Naive B cell (primary cell): ENCODE data around the gene CDHR2. TPM values are rescaled to one million over a fixed set of nuclear protein-coding genes. Genes with fewer than 3 reads are reported as not detected.

Experiments used
- ATAC-seq, 2 donors: fragments of 150-1000 bp; cut with Tn5 transposase; 2 replicates each; pipeline ENCODE4 v1.10.0; 2021; ENCODE audit warnings: low read depth in 2 of 2, mild to moderate bottlenecking in 2 of 2, moderate library complexity in 2 of 2
- DNase-seq: peaks from one replicate; pipeline ENCODE4 v3.0.0; 2022
- H3K27ac Mint-ChIP-seq, 6 donors: one replicate each; pipeline ENCODE4 v1.8.0; 2020 to 2022; ENCODE audit warnings: mild to moderate bottlenecking in 6 of 6, mixed read lengths in 6 of 6, moderate library complexity in 5 of 6, inconsistent platforms in 2 of 6
- H3K27me3 Mint-ChIP-seq, 3 donors: one replicate each; pipeline ENCODE4 v1.8.0; 2021 to 2022; ENCODE audit warnings: mixed read lengths in 3 of 3, mild to moderate bottlenecking in 1 of 3
- H3K36me3 Mint-ChIP-seq, 2 donors: one replicate each; pipeline ENCODE4 v1.8.0; 2020 to 2022; ENCODE audit warnings: mixed read lengths in 2 of 2, inconsistent platforms in 1 of 2, mild to moderate bottlenecking in 1 of 2
- H3K4me1 Mint-ChIP-seq, 3 donors: one replicate each; pipeline ENCODE4 v1.8.0; 2020 to 2022; ENCODE audit warnings: mixed read lengths in 3 of 3, inconsistent platforms in 1 of 3, mild to moderate bottlenecking in 1 of 3, moderate library complexity in 1 of 3
- H3K4me3 Mint-ChIP-seq, 8 donors: one replicate each; pipeline ENCODE4 v1.8.0; 2020 to 2022; ENCODE audit warnings: mild to moderate bottlenecking in 8 of 8, mixed read lengths in 8 of 8, moderate library complexity in 8 of 8, inconsistent platforms in 2 of 8
- H3K9me3 Mint-ChIP-seq, 7 donors: one replicate each; pipeline ENCODE4 v1.8.0; 2020 to 2022; ENCODE audit warnings: mixed read lengths in 7 of 7, mild to moderate bottlenecking in 5 of 7, inconsistent platforms in 2 of 7, moderate library complexity in 1 of 7
- polyA plus RNA-seq, 6 donors: library from polyadenylated mRNA; unstranded; fragments of 300-500 nt; fragmentation: Illumina TruSeq; gene quantifications; one replicate each; pipeline ENCODE4 v1.2.3, GENCODE V29; 2021; ENCODE audit warnings: low read depth in 6 of 6

Gene CDHR2
- polyA plus RNA-seq, 6 donors from 2014 or later: not detected

DNA sequence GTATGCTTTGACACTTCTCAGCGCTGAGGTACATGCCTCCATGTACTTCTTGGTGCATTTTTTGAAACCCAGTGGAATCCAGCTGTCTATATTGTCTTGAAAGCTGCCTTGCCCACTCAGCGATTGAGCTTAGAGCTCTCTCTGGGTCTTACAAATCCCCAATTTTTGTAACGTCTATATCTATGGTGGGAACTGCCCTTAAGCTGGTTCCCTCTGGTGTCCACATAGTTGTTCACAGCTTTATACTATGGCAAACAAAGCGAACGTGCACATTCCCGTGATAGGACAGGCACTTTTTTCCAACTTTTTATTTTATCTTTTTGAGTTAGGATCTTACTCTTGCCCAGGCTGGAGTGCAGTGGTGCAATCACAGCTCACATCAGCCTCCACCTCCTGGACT is 20.9 kb downstream of the CDHR2 start:
- H3K4me3 Mint-ChIP-seq: no peak overlapping the region
- no peak for DNase-seq
- H3K27ac Mint-ChIP-seq: no peak overlapping the region
- H3K27me3 Mint-ChIP-seq: peaks cover 15 to 28% (median 25%) of the 10 kb centered on the region in 3 donors
- H3K4me1 Mint-ChIP-seq: peaks cover 0 to 9% (median 8%) of the 10 kb centered on the region in 3 donors
- no peak for ATAC-seq
- H3K9me3 Mint-ChIP-seq: no peaks in the 10 kb centered on the region
- no peaks in the 10 kb centered on the region for H3K36me3 Mint-ChIP-seq

DNA sequence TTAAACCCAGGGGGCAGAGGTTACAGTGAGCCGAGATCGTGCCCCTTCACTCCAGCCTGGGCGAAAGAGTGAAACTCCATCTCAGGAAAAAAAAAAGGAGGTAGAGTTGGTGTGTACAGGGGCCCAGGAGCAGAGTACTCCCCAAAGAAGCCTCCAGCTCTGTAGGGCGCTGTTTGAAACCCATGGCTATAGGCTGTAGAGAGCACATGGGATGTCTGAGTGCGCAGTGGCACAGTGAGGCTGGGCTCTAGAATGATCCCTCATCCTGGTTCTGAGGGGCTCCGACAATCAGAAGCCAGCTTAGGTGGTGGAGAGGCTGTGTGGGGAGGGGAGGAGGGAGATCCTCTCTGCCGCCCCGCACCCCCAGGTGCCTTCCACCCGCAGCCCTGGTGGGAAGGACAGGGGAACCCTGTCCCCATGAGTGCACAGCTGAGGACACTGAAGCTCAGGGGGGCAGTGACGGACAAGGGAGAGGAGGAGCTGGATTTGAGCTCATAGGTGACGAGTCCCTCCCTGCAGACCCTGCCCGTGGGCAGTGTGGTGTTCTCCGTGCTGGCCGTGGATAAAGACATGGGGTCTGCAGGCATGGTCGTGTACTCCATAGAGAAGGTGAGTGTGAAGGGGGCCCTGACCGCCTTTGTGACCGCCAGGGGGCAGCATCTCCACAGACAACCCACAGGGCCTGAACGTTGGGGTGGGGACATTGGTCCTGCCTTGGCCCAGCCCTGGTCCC is 24.6 kb downstream of the CDHR2 start:
- Mint-ChIP-seq H3K36me3 (no peaks in the 10 kb centered on the region), H3K4me1 (peaks cover 6 to 9% (median 8%) of the 10 kb centered on the region in 3 donors), H3K9me3 (no peaks in the 10 kb centered on the region), H3K27me3 (peaks cover 9 to 23% (median 17%) of the 10 kb centered on the region in 3 donors), H3K27ac (peak overlapping the region in 2 of 6 donors; percentile 44 to 47), H3K4me3 (no peak overlapping the region)
- DNase-seq: peak; percentile 70
- peak; percentile 83 to 92 for ATAC-seq

DNA sequence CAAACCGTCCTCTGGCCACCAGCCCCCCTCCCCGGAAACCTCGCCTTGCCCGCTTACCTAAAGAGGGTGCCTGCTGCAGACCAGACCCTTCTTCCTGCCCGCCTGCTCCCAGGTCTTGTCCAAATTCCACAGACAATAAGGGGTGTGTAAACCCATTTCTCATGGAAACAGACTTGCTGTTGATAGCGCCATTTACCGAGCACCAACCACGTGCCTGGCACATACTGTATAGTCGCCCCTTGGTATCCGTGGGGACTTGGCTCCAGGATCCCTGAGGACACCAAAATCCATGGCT is 25.1 kb downstream of the CDHR2 start:
- no peaks in the 10 kb centered on the region for H3K36me3 Mint-ChIP-seq
- no peak overlapping the region for H3K4me3 Mint-ChIP-seq
- H3K27ac Mint-ChIP-seq: peak overlapping the region in 3 of 6 donors; percentile 24 to 47 (median 44)
- H3K9me3 Mint-ChIP-seq: no peaks in the 10 kb centered on the region
- ATAC-seq (no peak), DNase-seq (no peak)
- H3K27me3 Mint-ChIP-seq: peaks cover 9 to 23% (median 17%) of the 10 kb centered on the region in 3 donors
- H3K4me1 Mint-ChIP-seq: peaks cover 6 to 9% (median 8%) of the 10 kb centered on the region in 3 donors

- Mint-ChIP-seq H3K36me3 (no peaks in the 10 kb centered on the region), H3K4me3 (no peak overlapping the region), H3K9me3 (no peaks in the 10 kb centered on the region), H3K27ac (peak overlapping the region in 1 of 6 donors; percentile 7), H3K27me3 (peaks cover 9 to 23% (median 17%) of the 10 kb centered on the region in 3 donors), H3K4me1 (peaks cover 6 to 9% (median 8%) of the 10 kb centered on the region in 3 donors)
- DNase-seq: no peak
- no peak for ATAC-seq
Measured at GRCh38 chr5:176575066-176575465, 25.9 kb downstream of the CDHR2 start.

DNA sequence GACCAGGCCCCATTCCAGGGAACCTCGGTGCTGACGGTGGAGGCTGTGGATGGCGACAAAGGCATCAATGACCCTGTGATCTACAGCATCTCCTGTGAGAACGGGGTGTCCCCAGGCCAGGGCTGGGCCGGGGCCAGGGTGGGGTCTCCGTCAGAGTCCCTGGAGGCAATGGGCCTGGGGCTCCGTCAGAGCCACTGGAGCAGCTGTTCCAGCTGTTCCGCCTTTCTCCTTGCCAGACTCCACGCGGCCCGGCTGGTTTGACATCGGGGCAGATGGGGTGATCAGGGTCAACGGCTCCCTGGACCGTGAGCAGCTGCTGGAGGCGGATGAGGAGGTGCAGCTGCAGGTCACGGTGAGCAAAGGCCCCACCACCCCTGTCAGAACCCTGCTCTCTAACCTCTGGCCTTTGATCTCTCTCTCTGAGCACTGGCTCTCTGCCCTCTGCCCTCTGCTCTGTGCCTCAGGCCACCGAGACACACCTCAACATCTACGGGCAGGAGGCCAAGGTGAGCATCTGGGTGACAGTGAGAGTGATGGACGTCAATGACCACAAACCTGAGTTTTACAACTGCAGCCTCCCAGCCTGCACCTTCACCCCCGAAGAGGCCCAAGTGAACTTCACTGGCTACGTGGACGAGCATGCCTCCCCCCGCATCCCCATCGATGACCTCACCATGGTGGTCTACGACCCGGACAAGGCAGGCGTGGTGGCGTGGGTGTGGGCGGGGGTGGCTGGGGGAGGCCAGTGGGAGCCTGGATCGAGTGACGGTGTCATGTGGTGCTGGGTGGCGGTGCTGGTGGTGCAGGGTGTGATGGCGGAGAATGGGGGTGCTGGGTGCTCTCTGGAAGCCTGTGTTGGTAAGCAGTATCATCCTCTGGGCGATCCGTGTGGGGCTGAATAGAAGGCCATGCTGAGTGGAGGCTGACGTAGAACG is 26.6 kb downstream of the CDHR2 start:
- Mint-ChIP-seq H3K9me3 (no peaks in the 10 kb centered on the region), H3K36me3 (no peaks in the 10 kb centered on the region), H3K4me1 (peaks cover 6 to 9% (median 8%) of the 10 kb centered on the region in 3 donors), H3K4me3 (no peak overlapping the region), H3K27ac (no peak overlapping the region), H3K27me3 (peaks cover 9 to 23% (median 17%) of the 10 kb centered on the region in 3 donors)
- ATAC-seq (no peak), DNase-seq (no peak)

- no peak for DNase-seq
- no peaks in the 10 kb centered on the region for H3K36me3 Mint-ChIP-seq
- no peak overlapping the region for H3K4me3 Mint-ChIP-seq
- peak overlapping the region in 1 of 6 donors; percentile 37 for H3K27ac Mint-ChIP-seq
- H3K27me3 Mint-ChIP-seq: peaks cover 7 to 16% (median 9%) of the 10 kb centered on the region in 3 donors
- peaks cover 6 to 9% (median 8%) of the 10 kb centered on the region in 3 donors for H3K4me1 Mint-ChIP-seq
- H3K9me3 Mint-ChIP-seq: no peaks in the 10 kb centered on the region
- peak; percentile 18 to 29 for ATAC-seq
Measured at GRCh38 chr5:176577312-176578176, 28.4 kb downstream of the CDHR2 start.

GRCh38 chr5:176578391-176578808 is 29.3 kb downstream of the CDHR2 start:
- Mint-ChIP-seq H3K27ac (peak overlapping the region in 1 of 6 donors; percentile 47), H3K36me3 (no peaks in the 10 kb centered on the region), H3K4me1 (peaks cover 6 to 8% (median 6%) of the 10 kb centered on the region in 3 donors), H3K4me3 (no peak overlapping the region), H3K9me3 (peaks cover 0 to 3% (median 0%) of the 10 kb centered on the region in 7 donors), H3K27me3 (peaks cover 0 to 9% (median 5%) of the 10 kb centered on the region in 3 donors)
- peak; percentile 15 for DNase-seq
- peak; percentile 37 to 38 for ATAC-seq

DNA sequence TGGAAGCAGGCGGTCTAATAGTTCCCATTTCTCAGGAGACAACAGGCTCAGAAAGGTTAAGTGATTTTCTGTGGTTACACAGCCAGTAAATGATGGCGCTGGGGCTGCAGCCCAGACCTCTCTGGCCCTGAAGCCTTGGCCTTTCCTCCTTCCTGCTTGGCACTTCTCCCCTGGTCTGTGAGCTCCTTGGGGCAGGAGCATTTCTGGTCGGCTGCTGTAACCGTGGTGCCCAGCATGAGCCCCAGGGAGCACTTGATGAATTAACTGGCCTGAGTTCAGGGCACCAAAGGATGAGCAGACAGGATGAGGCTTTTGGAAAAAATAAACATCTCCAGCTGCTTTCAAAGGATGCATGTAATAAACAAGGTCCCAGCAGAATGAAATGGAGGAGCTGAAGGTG is 30.2 kb downstream of the CDHR2 start:
- H3K4me1 Mint-ChIP-seq: peaks cover under 1 to 6% (median under 1%) of the 10 kb centered on the region in 3 donors
- H3K9me3 Mint-ChIP-seq: peaks cover 0 to 10% (median 2%) of the 10 kb centered on the region in 7 donors
- H3K36me3 Mint-ChIP-seq: no peaks in the 10 kb centered on the region
- ATAC-seq: no peak
- peaks cover 0 to 9% (median 0%) of the 10 kb centered on the region in 3 donors for H3K27me3 Mint-ChIP-seq
- DNase-seq: no peak
- no peak overlapping the region for H3K27ac Mint-ChIP-seq
- no peak overlapping the region for H3K4me3 Mint-ChIP-seq

GRCh38 chr5:176581361-176581760 is 32.2 kb downstream of the CDHR2 start:
- Mint-ChIP-seq H3K27ac (no peak overlapping the region), H3K36me3 (no peaks in the 10 kb centered on the region), H3K9me3 (peaks cover 0 to 18% (median 11%) of the 10 kb centered on the region in 7 donors), H3K4me1 (peaks cover 0 to 6% (median 0%) of the 10 kb centered on the region in 3 donors), H3K4me3 (no peak overlapping the region), H3K27me3 (peaks cover 0 to 5% (median 0%) of the 10 kb centered on the region in 3 donors)
- ATAC-seq: no peak
- DNase-seq: no peak

GRCh38 chr5:176583076-176583475 is 33.9 kb downstream of the CDHR2 start:
- Mint-ChIP-seq H3K27me3 (peaks cover 0 to 2% (median 0%) of the 10 kb centered on the region in 3 donors), H3K4me3 (no peak overlapping the region), H3K4me1 (peaks cover 0 to under 1% (median 0%) of the 10 kb centered on the region in 3 donors), H3K9me3 (peaks cover 0 to 18% (median 11%) of the 10 kb centered on the region in 7 donors), H3K27ac (no peak overlapping the region), H3K36me3 (no peaks in the 10 kb centered on the region)
- ATAC-seq: no peak
- no peak for DNase-seq

GRCh38 chr5:176587398-176587797 is 38.3 kb downstream of the CDHR2 start:
- H3K4me3 Mint-ChIP-seq: no peak overlapping the region
- H3K27ac Mint-ChIP-seq: no peak overlapping the region
- H3K4me1 Mint-ChIP-seq: peaks cover 0 to 6% (median 0%) of the 10 kb centered on the region in 3 donors
- ATAC-seq: no peak
- no peak for DNase-seq
- H3K9me3 Mint-ChIP-seq: peaks cover 0 to 18% (median 11%) of the 10 kb centered on the region in 7 donors
- H3K27me3 Mint-ChIP-seq: peaks cover 0 to 6% (median 0%) of the 10 kb centered on the region in 3 donors
- no peaks in the 10 kb centered on the region for H3K36me3 Mint-ChIP-seq

- DNase-seq (no peak), ATAC-seq (no peak)
- peaks cover 0 to 6% (median 0%) of the 10 kb centered on the region in 3 donors for H3K27me3 Mint-ChIP-seq
- peaks cover 0 to 6% (median 0%) of the 10 kb centered on the region in 3 donors for H3K4me1 Mint-ChIP-seq
- no peaks in the 10 kb centered on the region for H3K36me3 Mint-ChIP-seq
- peak overlapping the region in 1 of 6 donors; percentile 0 for H3K27ac Mint-ChIP-seq
- H3K4me3 Mint-ChIP-seq: no peak overlapping the region
- H3K9me3 Mint-ChIP-seq: peaks cover 0 to 16% (median 11%) of the 10 kb centered on the region in 7 donors
Measured at GRCh38 chr5:176588297-176588696, 39.2 kb downstream of the CDHR2 start.
